ENCODE results near the gene COQ8A.

DNA sequence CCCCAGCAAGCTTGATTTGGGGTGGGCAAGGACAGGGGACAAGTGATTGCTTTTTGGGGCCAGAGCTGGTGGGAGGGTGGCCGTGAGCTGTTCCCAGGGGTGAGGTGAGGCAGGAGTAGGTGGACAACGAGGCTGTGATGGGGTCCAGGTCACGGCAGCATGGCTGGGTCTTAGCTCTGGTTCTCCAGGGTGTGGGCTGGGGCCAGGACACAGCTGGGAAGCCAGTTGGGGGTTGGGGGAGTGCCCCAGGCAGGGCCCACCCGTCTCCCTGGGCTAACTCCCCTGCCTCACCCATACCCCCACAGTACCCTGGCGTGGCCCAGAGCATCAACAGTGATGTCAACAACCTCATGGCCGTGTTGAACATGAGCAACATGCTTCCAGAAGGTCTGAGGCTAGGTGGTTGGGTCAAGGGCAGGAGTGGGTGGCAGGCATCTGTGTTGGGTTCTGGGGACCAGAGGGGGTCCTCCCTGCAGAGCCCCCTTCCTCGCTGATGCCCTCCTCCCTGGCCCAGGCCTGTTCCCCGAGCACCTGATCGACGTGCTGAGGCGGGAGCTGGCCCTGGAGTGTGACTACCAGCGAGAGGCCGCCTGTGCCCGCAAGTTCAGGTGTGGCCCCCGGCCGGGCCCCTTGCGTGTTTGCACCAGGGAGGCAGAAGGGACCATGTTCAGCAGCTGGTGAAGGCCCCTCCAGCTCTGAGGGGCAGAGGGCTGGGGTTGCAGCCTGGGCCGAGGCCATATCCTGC is 43.3 kb downstream of the COQ8A start:
- TF ChIP-seq, protein P1, sequence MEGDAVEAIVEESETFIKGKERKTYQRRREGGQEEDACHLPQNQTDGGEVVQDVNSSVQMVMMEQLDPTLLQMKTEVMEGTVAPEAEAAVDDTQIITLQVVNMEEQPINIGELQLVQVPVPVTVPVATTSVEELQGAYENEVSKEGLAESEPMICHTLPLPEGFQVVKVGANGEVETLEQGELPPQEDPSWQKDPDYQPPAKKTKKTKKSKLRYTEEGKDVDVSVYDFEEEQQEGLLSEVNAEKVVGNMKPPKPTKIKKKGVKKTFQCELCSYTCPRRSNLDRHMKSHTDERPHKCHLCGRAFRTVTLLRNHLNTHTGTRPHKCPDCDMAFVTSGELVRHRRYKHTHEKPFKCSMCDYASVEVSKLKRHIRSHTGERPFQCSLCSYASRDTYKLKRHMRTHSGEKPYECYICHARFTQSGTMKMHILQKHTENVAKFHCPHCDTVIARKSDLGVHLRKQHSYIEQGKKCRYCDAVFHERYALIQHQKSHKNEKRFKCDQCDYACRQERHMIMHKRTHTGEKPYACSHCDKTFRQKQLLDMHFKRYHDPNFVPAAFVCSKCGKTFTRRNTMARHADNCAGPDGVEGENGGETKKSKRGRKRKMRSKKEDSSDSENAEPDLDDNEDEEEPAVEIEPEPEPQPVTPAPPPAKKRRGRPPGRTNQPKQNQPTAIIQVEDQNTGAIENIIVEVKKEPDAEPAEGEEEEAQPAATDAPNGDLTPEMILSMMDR (IDR thresholded peaks at IDR 0.05; ENCODE audit: low read length), result no peak
- TF ChIP-seq EZH2 (IDR thresholded peaks at IDR 0.05; ENCODE audit: borderline replicate concordance, low read length), result no peak

Measured in OCI-LY1 (cell line).